Activated naive CD8-positive, alpha-beta T cell treated with anti-CD3 and anti-CD28 coated beads, Interleukin-2, amount 10 ng/mL, durations not matched to agents 7 days and 5 days (primary cell): ENCODE results near the gene SEL1L3. TPM values are rescaled to one million over a fixed set of nuclear protein-coding genes. Genes with fewer than 3 reads are reported as not detected.

Experiments
- ATAC-seq: fragments of 150-1000 bp; cut with Tn5 transposase; one replicate; pipeline ENCODE4 v1.10.0; 2021; ENCODE audit warnings: low read depth, moderate library complexity
- POLR2A ChIA-PET: fragments of 350-600 bp; sonication (Branson Sonifier 250); formaldehyde crosslinking; loops from one replicate; lab custom pipeline; 2021; ENCODE audit warnings: antibody characterized with exemption; lab: Charles Lee
- DNase-seq: peaks from one replicate; pipeline ENCODE4 v3.0.0; 2021
- H3K27ac Mint-ChIP-seq: one replicate; pipeline ENCODE4 v1.8.0; 2022; ENCODE audit warnings: mild to moderate bottlenecking, mixed read lengths
- H3K27me3 Mint-ChIP-seq: one replicate; pipeline ENCODE4 v1.8.0; 2022; ENCODE audit warnings: mild to moderate bottlenecking, moderate library complexity, mixed read lengths
- H3K36me3 Mint-ChIP-seq: one replicate; pipeline ENCODE4 v1.8.0; 2021; ENCODE audit warnings: mild to moderate bottlenecking, mixed read lengths
- H3K4me1 Mint-ChIP-seq: one replicate; pipeline ENCODE4 v1.8.0; 2021; ENCODE audit warnings: mixed read lengths
- H3K4me3 Mint-ChIP-seq: one replicate; pipeline ENCODE4 v1.8.0; 2022; ENCODE audit warnings: mild to moderate bottlenecking, moderate library complexity, mixed read lengths
- H3K9me3 Mint-ChIP-seq: one replicate; pipeline ENCODE4 v1.8.0; 2021; ENCODE audit warnings: mixed read lengths
- total RNA-seq, 2 experiments: library from RNA; stranded (reverse); gene quantifications; one replicate each; pipeline ENCODE4 v1.2.3, GENCODE V29; 2021

SEL1L3 gene
- total RNA-seq, 2 experiments from 2014 or later, result 62.8 to 69.7 TPM

DNA sequence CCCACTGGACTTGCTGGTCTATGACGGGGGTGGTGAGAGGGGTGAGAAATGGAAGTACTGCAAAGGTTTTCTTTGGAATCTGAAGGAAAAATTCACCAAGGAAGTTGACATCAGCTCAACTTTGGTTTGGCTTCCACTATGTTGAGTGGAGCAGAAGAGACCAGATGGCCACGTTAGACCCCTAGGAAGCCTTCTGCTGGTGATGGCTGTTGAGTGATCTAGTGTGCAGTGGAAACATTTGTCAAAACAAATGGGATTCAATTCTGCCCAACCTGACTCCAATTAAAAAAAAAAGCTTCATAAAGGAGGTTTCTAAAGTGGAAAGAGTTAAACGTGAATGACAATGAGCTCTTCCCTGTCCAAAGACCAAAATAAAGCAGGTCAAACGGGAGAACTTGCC, 25.7 kb downstream of the SEL1L3 start:
- Mint-ChIP-seq H3K4me3 (no peak overlapping the region), H3K27ac (no peak overlapping the region), H3K4me1 (peaks cover 8% of the 10 kb centered on the region), H3K36me3 (peaks cover 21% of the 10 kb centered on the region), H3K27me3 (no peaks in the 10 kb centered on the region), H3K9me3 (no peaks in the 10 kb centered on the region)
- ATAC-seq (no peak), DNase-seq (no peak)
- POLR2A ChIA-PET, result no interaction called here

- ATAC-seq (no peak), DNase-seq (no peak)
- peaks cover 7% of the 10 kb centered on the region for H3K4me1 Mint-ChIP-seq
- POLR2A ChIA-PET, result no interaction called here
- H3K27me3 Mint-ChIP-seq, result no peaks in the 10 kb centered on the region
- H3K36me3 Mint-ChIP-seq, result peaks cover 30% of the 10 kb centered on the region
- no peak overlapping the region for H3K27ac Mint-ChIP-seq
- H3K9me3 Mint-ChIP-seq, result no peaks in the 10 kb centered on the region
- H3K4me3 Mint-ChIP-seq, result no peak overlapping the region
These were observed 27.4 kb downstream of the SEL1L3 start for GRCh38 chr4:25835384-25835783.

DNA sequence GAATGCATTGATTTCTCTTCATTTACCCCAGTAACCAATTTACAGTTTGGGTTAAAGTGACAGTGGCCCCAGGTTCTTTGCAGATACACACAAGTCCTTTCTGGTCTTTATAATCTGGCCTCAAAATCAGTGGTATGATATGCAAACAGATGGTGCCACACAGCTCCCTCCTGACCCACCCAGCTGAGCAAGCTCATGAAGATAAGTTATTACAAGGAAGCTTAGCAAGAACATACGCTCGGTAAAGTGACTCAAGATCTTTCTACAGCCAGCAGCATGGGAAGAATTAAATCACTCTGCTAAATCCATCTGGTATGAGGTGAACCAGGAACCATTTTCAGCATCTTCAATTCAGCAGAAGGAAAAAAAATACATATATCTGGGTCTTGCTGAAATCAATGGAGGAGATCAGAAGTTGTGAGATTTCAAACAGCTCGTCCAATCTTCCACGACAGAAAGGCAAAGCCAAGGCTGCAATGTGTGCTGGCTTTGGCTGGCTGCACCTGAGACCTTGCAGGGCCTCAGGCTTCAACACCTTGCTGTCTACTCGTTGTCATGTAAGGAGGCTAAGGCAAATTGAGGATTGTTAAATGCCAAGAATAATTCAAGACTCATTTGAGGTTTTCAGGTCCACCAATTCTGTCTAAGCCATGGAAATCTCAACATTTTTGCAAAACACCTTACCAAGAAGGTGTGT, 28.2 kb downstream of the SEL1L3 start:
- no peak overlapping the region for H3K27ac Mint-ChIP-seq
- no peaks in the 10 kb centered on the region for H3K27me3 Mint-ChIP-seq
- H3K4me1 Mint-ChIP-seq, result peaks cover 7% of the 10 kb centered on the region
- no peaks in the 10 kb centered on the region for H3K9me3 Mint-ChIP-seq
- H3K36me3 Mint-ChIP-seq, result peaks cover 33% of the 10 kb centered on the region
- DNase-seq, result no peak
- no peak overlapping the region for H3K4me3 Mint-ChIP-seq
- ATAC-seq, result no peak
- POLR2A ChIA-PET, result no interaction called here

- ATAC-seq (no peak), DNase-seq (no peak)
- POLR2A ChIA-PET, result no interaction called here
- no peaks in the 10 kb centered on the region for H3K9me3 Mint-ChIP-seq
- H3K36me3 Mint-ChIP-seq, result peaks cover 32% of the 10 kb centered on the region
- H3K4me3 Mint-ChIP-seq, result no peak overlapping the region
- H3K27me3 Mint-ChIP-seq, result no peaks in the 10 kb centered on the region
- H3K27ac Mint-ChIP-seq, result no peak overlapping the region
- peaks cover 10% of the 10 kb centered on the region for H3K4me1 Mint-ChIP-seq
These were observed 32.2 kb downstream of the SEL1L3 start for GRCh38 chr4:25830548-25830947.

GRCh38 chr4:25827897-25828296, 34.9 kb downstream of the SEL1L3 start:
- no peak for ATAC-seq
- Mint-ChIP-seq H3K4me1 (peaks cover 8% of the 10 kb centered on the region), H3K27ac (no peak overlapping the region), H3K4me3 (no peak overlapping the region), H3K36me3 (peaks cover 26% of the 10 kb centered on the region), H3K9me3 (no peaks in the 10 kb centered on the region), H3K27me3 (no peaks in the 10 kb centered on the region)
- POLR2A ChIA-PET, result no interaction called here
- no peak for DNase-seq

- H3K4me1 Mint-ChIP-seq, result peaks cover 7% of the 10 kb centered on the region
- no peak overlapping the region for H3K4me3 Mint-ChIP-seq
- no peaks in the 10 kb centered on the region for H3K9me3 Mint-ChIP-seq
- peaks cover 23% of the 10 kb centered on the region for H3K36me3 Mint-ChIP-seq
- POLR2A ChIA-PET, result no interaction called here
- ATAC-seq (no peak), DNase-seq (no peak)
- H3K27me3 Mint-ChIP-seq, result no peaks in the 10 kb centered on the region
- H3K27ac Mint-ChIP-seq, result no peak overlapping the region
These were observed 35.4 kb downstream of the SEL1L3 start for GRCh38 chr4:25827373-25827772.

DNA sequence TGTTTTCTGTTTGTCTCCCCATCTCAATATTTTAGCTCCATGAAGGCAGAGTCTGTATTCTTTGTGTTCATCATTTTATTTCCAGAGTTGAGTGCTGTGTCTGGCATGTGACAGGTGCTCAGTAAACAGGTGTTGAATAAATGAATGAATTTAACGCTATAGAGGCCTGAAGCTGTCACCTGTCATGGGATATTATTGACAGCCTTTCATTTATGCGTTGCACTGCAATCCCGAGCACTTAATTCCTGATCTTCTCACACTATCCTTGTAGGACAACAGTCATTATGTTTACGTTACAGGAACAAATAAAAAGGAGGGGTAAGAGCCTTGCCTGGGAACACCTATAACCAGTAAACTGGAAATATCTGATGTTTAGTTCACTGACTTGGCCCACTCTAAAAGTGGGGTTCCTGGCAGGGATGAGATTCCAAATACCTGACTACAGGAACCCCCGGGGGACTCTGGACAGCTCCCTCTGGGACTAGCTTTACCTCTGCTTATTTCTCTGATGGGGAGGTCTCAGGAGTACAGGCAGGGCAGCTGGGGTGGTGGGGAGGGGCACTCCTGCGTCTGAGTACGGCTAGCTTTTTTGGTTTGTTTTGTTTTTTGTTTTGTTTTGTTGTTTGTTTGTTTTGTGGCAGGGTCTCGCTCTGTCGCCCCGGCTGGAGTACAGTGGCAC, 36.6 kb downstream of the SEL1L3 start:
- POLR2A ChIA-PET, result interaction anchor here (0.7 kb wide), 1 partner anchor 22 kb away, joined by 4 read pairs; no protein-coding TSS in a partner anchor
- DNase-seq (no peak), ATAC-seq (no peak)
- peaks cover 6% of the 10 kb centered on the region for H3K4me1 Mint-ChIP-seq
- H3K9me3 Mint-ChIP-seq, result no peaks in the 10 kb centered on the region
- no peaks in the 10 kb centered on the region for H3K27me3 Mint-ChIP-seq
- no peak overlapping the region for H3K4me3 Mint-ChIP-seq
- H3K27ac Mint-ChIP-seq, result no peak overlapping the region
- peaks cover 19% of the 10 kb centered on the region for H3K36me3 Mint-ChIP-seq

DNA sequence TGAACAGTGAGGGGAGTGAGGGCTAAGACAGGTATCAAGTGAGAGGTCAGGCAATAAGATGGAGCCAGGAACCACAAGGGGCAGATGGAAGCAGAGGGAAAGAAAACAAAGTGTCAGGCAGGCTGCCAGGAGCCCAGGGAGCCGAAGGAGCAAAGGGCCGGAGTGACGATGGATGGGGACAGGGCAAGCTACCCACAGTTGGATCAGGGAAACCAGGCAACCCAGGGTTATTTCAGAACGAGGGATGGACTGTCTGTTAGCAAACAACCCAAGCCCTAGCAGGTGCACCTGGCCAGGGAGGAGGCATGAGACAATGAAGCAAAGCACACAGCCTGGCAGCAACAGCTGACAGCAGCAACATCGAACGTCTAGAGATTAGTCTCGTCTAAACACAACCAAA, 39.2 kb downstream of the SEL1L3 start:
- Mint-ChIP-seq H3K4me3 (no peak overlapping the region), H3K27me3 (no peaks in the 10 kb centered on the region), H3K36me3 (peaks cover 17% of the 10 kb centered on the region), H3K4me1 (peaks cover 4% of the 10 kb centered on the region), H3K27ac (no peak overlapping the region), H3K9me3 (no peaks in the 10 kb centered on the region)
- POLR2A ChIA-PET, result no interaction called here
- DNase-seq, result no peak
- ATAC-seq, result no peak

DNA sequence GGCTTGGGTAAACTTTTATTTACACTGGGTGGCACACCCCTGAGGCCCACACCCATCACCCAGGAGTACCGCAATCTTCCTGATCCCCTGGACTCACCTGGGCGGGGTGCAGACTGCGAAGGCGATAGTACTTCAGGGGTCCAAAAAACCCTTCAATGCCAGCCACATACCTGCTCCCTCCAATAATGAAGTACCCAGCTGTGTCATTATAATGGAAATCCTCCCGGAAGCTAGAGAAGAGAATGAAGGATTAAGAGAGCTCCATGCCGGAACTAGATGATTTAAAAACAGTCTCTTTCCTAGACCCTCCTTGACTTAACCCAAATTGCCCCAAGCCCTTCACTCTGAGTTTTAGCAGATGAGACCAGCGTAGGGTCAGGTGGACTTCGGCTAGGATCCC, 40.9 kb downstream of the SEL1L3 start:
- no peak overlapping the region for H3K27ac Mint-ChIP-seq
- H3K36me3 Mint-ChIP-seq, result peaks cover 20% of the 10 kb centered on the region
- ATAC-seq (no peak), DNase-seq (no peak)
- POLR2A ChIA-PET, result no interaction called here
- no peak overlapping the region for H3K4me3 Mint-ChIP-seq
- H3K9me3 Mint-ChIP-seq, result no peaks in the 10 kb centered on the region
- H3K4me1 Mint-ChIP-seq, result peaks cover 4% of the 10 kb centered on the region
- H3K27me3 Mint-ChIP-seq, result no peaks in the 10 kb centered on the region

GRCh38 chr4:25821267-25821666, 41.5 kb downstream of the SEL1L3 start:
- H3K27ac Mint-ChIP-seq, result no peak overlapping the region
- no peaks in the 10 kb centered on the region for H3K9me3 Mint-ChIP-seq
- no peaks in the 10 kb centered on the region for H3K27me3 Mint-ChIP-seq
- POLR2A ChIA-PET, result no interaction called here
- H3K4me1 Mint-ChIP-seq, result peaks cover 4% of the 10 kb centered on the region
- H3K4me3 Mint-ChIP-seq, result no peak overlapping the region
- peaks cover 22% of the 10 kb centered on the region for H3K36me3 Mint-ChIP-seq
- DNase-seq (no peak), ATAC-seq (no peak)

GRCh38 chr4:25818876-25819275, 43.9 kb downstream of the SEL1L3 start:
- Mint-ChIP-seq H3K36me3 (peaks cover 19% of the 10 kb centered on the region), H3K4me3 (no peak overlapping the region), H3K27me3 (no peaks in the 10 kb centered on the region), H3K9me3 (no peaks in the 10 kb centered on the region), H3K4me1 (peaks cover 1% of the 10 kb centered on the region), H3K27ac (no peak overlapping the region)
- POLR2A ChIA-PET, result no interaction called here
- no peak for DNase-seq
- ATAC-seq, result no peak

GRCh38 chr4:25818371-25818871, 44.4 kb downstream of the SEL1L3 start:
- DNase-seq, result no peak
- Mint-ChIP-seq H3K4me3 (no peak overlapping the region), H3K27ac (no peak overlapping the region), H3K36me3 (peaks cover 16% of the 10 kb centered on the region), H3K4me1 (peaks cover 1% of the 10 kb centered on the region), H3K9me3 (no peaks in the 10 kb centered on the region), H3K27me3 (no peaks in the 10 kb centered on the region)
- POLR2A ChIA-PET, result no interaction called here
- no peak for ATAC-seq

GRCh38 chr4:25817059-25817681, 45.6 kb downstream of the SEL1L3 start:
- Mint-ChIP-seq H3K27me3 (no peaks in the 10 kb centered on the region), H3K4me1 (no peaks in the 10 kb centered on the region), H3K36me3 (peaks cover 14% of the 10 kb centered on the region), H3K4me3 (no peak overlapping the region), H3K27ac (no peak overlapping the region), H3K9me3 (no peaks in the 10 kb centered on the region)
- POLR2A ChIA-PET, result no interaction called here
- DNase-seq (no peak), ATAC-seq (no peak)
